K562 (cell line): ENCODE results near the gene NUP133.

Experiments used
- CHD4 ChIP-seq: fragments of 200-600 bp; sonication (generic); IDR thresholded peaks from 3 replicates; pipeline ENCODE4 v1.6.1; 2012; ENCODE audit warnings: low read depth, mild to moderate bottlenecking, mixed read lengths, low read length, inconsistent platforms; ENCODE audit not compliant: insufficient read depth, insufficient replicate concordance, poor library complexity, severe bottlenecking
- CTCFL ChIP-seq: IDR thresholded peaks from 2 replicates; pipeline ENCODE4 v1.6.1; 2011; ENCODE audit warnings: borderline replicate concordance, low read depth, mild to moderate bottlenecking, moderate library complexity, low read length; ENCODE audit not compliant: insufficient read depth, poor library complexity, severe bottlenecking
- HDGF ChIP-seq: fragments of 450-650 bp; IDR thresholded peaks from 2 replicates; pipeline ENCODE4 v1.6.1; 2016
- MEF2D ChIP-seq: conservative IDR thresholded peaks from 2 replicates; pipeline ENCODE4 v1.6.1; 2016; ENCODE audit warnings: low read depth, missing genetic modification characterization, missing compliant biosample characterization
- MEIS2 ChIP-seq: fragments of 450-650 bp; IDR thresholded peaks from 2 replicates; pipeline ENCODE4 v1.6.1; 2014; ENCODE audit warnings: mild to moderate bottlenecking; ENCODE audit not compliant: partially characterized antibody
- PRMT5 ChIP-seq: sonication (generic); formaldehyde crosslinking; IDR thresholded peaks from 2 replicates; pipeline ENCODE4 v1.5.0; 2020; ENCODE audit warnings: missing genetic modification reagents
- ZFX ChIP-seq: sonication (generic); formaldehyde crosslinking; IDR thresholded peaks from 2 replicates; pipeline ENCODE4 v1.8.0; 2022; ENCODE audit warnings: mild to moderate bottlenecking, missing genetic modification reagents, moderate library complexity
- TF ChIP-seq, protein P1 (sequence below), 3 experiments: IDR thresholded peaks in 2 of 3; conservative IDR thresholded peaks in 1 of 3; 2 replicates each; pipeline ENCODE4 v1.5.1; 2011 to 2012; ENCODE audit warnings: low read length in 3 of 3, mild to moderate bottlenecking in 3 of 3, control low read depth in 2 of 3, improper control_type of control experiment in 1 of 3, inconsistent platforms in 1 of 3, low read depth in 1 of 3, mixed read lengths in 1 of 3, moderate library complexity in 1 of 3; ENCODE audit not compliant: insufficient read depth in 2 of 3
- TF ChIP-seq, protein P2 (sequence below): fragments of 450-650 bp; IDR thresholded peaks from 2 replicates; pipeline ENCODE4 v1.7.1; 2018; ENCODE audit warnings: mild to moderate bottlenecking, low read depth; ENCODE audit not compliant: partially characterized antibody
- TF ChIP-seq, protein P3 (sequence below): sonication (generic); formaldehyde crosslinking; IDR thresholded peaks from 2 replicates; pipeline ENCODE4 v1.8.0; 2022; ENCODE audit warnings: mild to moderate bottlenecking, missing genetic modification reagents

DNA sequence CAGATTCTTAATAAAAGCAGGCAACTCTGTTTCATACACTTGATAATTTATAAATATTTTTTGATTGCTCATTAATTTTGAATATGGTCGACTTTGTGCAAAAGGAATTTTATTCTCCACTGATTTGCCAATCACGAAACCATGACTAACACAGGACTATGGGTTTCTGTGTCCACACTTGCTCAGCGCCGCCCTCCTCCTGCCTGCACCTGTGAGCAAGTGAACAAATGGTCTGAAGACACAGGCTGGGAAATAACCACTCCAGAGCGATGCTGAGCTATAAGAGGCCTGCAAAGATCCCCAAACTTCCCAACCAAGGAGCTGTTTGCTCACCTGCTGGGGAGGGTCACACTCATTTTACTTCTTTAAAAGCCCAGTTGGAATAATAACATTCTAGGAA is 30.8 kb upstream of the NUP133 start:
- TF ChIP-seq, protein P1, sequence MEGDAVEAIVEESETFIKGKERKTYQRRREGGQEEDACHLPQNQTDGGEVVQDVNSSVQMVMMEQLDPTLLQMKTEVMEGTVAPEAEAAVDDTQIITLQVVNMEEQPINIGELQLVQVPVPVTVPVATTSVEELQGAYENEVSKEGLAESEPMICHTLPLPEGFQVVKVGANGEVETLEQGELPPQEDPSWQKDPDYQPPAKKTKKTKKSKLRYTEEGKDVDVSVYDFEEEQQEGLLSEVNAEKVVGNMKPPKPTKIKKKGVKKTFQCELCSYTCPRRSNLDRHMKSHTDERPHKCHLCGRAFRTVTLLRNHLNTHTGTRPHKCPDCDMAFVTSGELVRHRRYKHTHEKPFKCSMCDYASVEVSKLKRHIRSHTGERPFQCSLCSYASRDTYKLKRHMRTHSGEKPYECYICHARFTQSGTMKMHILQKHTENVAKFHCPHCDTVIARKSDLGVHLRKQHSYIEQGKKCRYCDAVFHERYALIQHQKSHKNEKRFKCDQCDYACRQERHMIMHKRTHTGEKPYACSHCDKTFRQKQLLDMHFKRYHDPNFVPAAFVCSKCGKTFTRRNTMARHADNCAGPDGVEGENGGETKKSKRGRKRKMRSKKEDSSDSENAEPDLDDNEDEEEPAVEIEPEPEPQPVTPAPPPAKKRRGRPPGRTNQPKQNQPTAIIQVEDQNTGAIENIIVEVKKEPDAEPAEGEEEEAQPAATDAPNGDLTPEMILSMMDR (IDR thresholded peaks at IDR 0.05 in 2 of 3, conservative IDR thresholded peaks at IDR 0.05 in 1 of 3; ENCODE audit: insufficient read depth in 2 of 3, low read depth in 1 of 3, low read length in 3 of 3), result no peak
- TF ChIP-seq MEIS2, result no peak
- TF ChIP-seq, protein P2, sequence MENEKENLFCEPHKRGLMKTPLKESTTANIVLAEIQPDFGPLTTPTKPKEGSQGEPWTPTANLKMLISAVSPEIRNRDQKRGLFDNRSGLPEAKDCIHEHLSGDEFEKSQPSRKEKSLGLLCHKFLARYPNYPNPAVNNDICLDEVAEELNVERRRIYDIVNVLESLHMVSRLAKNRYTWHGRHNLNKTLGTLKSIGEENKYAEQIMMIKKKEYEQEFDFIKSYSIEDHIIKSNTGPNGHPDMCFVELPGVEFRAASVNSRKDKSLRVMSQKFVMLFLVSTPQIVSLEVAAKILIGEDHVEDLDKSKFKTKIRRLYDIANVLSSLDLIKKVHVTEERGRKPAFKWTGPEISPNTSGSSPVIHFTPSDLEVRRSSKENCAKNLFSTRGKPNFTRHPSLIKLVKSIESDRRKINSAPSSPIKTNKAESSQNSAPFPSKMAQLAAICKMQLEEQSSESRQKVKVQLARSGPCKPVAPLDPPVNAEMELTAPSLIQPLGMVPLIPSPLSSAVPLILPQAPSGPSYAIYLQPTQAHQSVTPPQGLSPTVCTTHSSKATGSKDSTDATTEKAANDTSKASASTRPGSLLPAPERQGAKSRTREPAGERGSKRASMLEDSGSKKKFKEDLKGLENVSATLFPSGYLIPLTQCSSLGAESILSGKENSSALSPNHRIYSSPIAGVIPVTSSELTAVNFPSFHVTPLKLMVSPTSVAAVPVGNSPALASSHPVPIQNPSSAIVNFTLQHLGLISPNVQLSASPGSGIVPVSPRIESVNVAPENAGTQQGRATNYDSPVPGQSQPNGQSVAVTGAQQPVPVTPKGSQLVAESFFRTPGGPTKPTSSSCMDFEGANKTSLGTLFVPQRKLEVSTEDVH, result no peak
- TF ChIP-seq ZFX (CRISPR knock-in tag), result no peak
- TF ChIP-seq, protein P3, sequence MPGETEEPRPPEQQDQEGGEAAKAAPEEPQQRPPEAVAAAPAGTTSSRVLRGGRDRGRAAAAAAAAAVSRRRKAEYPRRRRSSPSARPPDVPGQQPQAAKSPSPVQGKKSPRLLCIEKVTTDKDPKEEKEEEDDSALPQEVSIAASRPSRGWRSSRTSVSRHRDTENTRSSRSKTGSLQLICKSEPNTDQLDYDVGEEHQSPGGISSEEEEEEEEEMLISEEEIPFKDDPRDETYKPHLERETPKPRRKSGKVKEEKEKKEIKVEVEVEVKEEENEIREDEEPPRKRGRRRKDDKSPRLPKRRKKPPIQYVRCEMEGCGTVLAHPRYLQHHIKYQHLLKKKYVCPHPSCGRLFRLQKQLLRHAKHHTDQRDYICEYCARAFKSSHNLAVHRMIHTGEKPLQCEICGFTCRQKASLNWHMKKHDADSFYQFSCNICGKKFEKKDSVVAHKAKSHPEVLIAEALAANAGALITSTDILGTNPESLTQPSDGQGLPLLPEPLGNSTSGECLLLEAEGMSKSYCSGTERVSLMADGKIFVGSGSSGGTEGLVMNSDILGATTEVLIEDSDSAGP (CRISPR knock-in tag), result no peak
- no peak for TF ChIP-seq MEF2D
- no peak for TF ChIP-seq CHD4
- TF ChIP-seq CTCFL, result no peak
- TF ChIP-seq HDGF, result no peak
- no peak for TF ChIP-seq PRMT5 (CRISPR knock-in tag)
